ENCODE data around the gene PTCSC3.

The PTCSC3 gene

GRCh38 chr14:36086629-36087395 is 89.7 kb downstream of the PTCSC3 start:
- in situ Hi-C loops (cut with MboI; ENCODE audit: low sequenced_read_pairs), result no loop called here

GRCh38 chr14:36085861-36086260 is 90.7 kb downstream of the PTCSC3 start:
- in situ Hi-C loops (cut with MboI; ENCODE audit: low sequenced_read_pairs), result no loop called here

All from HL-60/S4 treated with retinoic acid at 250 ng/mL for 4 days and 3 days (cell line).